Activated CD4-positive, CD25-positive, alpha-beta regulatory T cell (primary cell): ENCODE measurements around the gene SUCO.

Experiments
- DNase-seq, 4 experiments: peaks; one replicate each; lab custom pipeline; 2025; lab: John Stamatoyannopoulos, UW

SUCO gene

DNA sequence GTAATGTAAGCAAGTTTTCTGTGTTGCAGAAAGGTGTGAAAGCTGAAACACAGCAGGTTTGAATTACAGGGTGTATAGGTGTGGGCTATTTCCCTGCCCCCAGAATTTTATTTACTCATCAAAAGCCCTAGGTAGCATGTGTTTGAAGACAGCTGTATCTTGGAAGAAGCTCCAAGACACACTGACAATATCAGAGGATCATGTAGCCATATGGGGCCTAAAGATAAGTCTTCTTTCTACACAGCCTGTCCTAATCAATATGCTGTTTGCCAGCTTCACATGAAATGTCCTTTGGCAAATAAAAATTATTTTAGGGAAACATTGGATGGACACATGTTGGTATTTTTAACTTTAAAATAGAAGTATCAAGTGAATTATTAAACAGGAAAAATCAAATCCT is 17.5 kb upstream of the SUCO start:
- DNase-seq: no peak

DNA sequence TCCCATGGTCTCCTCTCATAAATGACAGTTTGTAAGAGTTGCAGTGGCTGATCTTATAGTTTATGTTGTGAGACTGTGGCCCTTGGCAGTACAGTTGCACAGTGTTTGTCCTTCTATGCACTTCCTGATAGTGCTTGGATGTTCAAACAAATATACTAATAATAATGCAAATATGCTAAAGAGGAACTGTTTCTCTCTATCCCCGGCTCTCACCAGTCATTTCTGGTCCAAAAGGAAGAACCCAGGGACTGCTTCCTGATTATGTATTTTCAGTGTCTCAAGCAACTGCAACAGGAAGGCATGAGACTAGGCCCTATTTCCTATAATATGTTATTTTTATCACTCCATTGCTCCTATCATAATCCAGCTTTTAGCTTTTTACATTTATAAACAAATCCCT is 17.0 kb upstream of the SUCO start:
- no peak for DNase-seq

DNA sequence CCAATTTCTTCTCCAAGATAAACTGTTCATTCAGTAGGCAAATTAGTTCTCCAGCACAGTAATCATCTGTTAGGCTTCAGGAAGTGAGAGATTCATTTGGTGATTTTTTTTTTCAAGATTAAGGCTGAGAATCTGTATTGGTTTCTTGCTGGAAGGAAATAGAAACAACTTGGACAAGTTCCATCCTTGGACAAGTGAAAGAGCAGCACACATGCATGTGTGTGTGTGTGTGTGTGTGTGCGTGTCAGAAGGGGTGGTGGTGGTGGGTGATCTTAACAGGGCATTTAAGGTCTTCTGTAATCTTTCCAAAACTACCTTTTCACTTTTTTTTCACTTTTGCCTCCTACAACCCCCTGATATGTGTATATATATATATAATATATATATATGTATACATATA is 15.9 kb upstream of the SUCO start:
- DNase-seq: no peak

DNA sequence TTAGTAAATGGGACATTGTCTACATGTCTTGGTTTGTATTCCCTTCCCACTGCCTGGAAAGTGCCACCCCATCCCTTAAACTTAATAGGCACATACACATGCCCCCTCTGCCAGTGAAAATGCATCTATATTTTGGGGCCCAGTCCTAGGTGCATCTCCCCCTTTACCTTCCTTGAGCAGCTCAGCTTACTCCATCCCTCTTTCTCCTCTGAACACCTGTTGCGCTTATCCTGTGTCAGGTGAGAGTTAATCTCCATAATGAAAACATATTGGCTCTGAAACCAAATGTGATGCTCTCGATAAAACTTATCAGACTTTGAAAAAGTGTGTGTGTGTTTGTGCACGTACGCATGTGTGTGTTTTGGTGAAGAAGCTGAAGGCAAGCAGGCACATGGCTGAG is 15.4 kb upstream of the SUCO start:
- no peak for DNase-seq

DNA sequence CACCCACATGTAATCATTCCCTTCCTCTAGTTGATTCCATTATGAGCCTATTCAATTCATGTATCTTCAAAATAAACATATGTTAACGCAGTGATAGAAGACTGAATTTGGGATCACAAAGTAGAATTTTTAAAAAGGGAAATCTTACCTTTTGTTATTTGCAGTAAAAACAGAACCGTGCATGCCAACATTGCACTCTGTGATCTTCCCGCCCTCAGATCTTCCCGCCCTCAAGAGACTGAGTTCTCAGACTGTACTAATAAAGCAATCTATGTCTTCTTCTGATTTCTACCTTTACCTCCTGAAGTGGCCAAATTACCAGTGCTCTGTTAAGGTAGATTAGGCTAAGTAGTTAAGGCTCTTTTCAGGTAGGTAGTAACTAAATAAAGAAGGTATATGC is 3.6 kb upstream of the SUCO start:
- DNase-seq: no peak

DNA sequence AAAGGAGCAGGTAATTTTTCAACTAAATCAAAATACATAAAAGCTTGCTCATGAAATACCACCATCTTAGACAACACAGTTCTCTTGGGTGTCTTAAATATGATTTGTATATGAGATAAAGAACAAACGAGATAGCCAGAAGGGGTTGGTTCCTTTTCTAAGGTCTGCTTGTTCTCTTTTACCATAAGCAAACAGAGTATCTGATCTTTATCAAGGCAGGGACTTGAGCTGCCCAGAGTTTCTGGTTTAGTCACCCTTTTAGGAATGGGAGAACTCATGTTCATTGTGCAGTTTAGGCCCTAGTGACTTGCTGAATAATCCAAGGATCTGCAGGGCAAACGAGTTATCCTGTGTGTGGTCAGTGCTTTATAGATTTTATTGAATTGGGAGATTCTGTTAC is 3.0 kb upstream of the SUCO start:
- DNase-seq: no peak

DNA sequence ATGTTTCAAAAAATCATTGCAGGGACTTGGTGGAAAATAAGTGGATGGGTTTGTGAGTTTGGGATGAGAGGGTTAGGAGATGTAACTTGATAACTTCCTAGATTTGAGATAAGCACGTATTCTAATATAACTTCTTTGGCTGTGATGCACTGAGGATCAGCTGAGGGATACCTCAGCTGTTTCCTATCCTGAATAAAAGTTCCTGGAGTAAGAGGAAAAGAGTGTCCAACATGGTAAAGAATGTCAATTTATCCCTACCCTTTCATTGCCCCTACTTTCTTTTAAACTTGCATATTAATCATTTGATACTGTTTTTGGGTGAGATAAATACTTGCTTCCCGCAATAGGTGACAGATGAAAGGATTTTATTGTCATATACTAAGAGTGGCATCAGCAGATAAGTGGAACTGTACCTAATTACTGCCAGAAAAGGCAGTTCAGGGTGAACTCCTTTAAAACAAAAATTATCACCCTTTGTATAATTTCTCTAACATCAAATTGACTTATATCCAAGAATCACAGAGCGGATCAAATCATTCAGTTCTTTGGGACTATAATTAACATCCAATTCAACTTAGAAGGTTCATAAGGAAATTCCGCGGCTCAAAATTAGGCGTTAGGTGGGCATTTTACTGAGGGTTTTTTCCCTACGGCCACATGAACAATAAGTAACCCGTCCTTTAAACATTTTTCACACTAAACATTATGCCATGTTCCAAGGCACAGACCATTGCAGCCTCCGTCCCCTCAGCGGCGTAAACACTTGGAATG is 1.4 kb upstream of the SUCO start:
- DNase-seq: no peak

DNA sequence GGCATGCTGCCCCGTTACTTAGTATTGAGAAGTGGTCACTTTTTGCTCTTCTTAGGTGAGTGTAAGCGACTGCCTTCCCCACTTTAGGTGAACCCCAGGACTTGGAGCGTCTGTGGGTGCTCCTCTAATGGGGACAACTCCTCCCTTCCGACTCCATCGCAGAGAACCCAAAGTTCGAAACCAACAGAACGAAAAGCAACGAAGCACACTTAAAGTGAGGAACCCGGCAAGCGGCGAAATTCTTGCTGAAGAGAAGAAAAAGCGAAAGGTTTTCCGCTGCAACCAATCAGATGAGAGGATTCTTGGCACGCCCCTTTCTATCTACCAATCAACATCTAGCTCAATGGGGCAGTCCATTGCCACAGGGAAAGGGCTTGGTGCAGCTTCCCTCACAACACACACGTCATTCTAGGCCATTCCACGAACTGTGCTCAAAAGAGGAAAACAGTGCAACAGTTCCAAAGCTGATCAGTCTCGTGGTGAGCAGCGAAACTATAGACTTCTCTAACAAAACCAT is 709 bp upstream of the SUCO start:
- DNase-seq: peak; percentile 53 to 69 (median 66)

DNA sequence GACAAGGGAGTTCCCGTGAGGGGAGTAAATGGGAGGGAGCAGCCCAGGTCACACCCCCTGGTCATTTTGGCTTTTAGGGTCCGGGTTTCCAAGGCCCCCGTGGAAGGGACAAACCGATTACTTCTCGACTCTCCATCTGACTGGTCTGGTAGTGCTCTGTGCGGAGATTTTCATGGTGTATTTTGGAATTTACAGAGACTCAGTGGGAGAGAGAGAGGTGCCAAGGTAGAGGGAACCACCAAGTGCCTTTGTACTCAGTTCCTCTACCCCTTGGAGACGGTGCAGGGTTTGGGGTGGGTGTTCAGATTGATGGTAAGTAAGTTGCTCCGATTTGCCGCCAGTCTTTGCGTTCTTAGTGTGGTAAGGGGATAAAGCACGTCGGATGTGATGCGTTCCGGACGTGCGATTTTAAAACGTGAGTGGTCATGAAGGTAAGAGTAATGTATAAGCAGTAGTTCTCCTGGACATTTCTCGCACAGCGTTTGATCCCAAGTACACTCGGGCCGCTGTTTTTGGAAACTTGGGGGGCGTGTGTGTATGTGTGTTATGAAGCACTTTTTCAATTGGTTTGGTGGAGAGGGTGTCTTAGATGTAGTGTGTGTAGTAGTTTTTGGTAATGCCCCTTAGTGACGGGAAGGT is 682 bp downstream of the SUCO start:
- peak in 2 of 4 experiments; percentile 7 to 39 for DNase-seq

DNA sequence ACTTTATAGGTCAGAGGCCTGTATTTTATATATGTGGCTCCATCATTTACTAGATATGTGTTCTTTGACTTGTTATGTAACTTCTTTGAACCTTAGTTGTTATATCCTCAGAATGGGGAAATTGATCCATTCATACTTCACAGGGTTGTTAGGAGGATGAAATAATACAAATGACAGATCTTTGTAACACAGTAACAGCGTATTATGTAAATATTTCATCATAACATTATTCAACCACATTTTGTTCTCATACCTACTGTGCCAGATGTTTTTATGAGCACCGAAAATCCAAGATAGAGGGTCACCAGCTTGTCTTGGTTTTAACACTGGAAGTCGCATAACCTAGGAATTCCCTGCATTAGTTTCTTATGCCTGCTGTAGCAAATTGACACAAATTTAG is 3.3 kb downstream of the SUCO start:
- DNase-seq: no peak

DNA sequence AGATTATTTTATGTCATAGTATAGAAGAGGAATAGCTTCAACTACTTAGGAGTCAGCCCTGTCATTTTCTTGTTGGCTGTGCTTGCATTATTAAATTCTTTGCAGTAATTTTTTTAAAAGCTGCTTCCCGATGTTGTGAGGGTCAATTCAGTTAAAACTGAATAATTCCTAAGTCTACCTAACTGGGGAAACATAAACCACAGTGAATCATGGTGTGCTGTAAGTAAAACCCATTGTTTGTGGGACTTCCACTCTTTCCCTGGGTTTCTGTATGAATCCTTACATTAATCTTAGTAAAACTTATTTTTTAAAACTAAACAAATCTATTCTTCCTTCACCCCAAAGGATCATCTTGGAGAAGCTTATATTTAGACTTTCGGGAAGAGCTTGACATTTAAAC is 4.4 kb downstream of the SUCO start:
- no peak for DNase-seq

DNA sequence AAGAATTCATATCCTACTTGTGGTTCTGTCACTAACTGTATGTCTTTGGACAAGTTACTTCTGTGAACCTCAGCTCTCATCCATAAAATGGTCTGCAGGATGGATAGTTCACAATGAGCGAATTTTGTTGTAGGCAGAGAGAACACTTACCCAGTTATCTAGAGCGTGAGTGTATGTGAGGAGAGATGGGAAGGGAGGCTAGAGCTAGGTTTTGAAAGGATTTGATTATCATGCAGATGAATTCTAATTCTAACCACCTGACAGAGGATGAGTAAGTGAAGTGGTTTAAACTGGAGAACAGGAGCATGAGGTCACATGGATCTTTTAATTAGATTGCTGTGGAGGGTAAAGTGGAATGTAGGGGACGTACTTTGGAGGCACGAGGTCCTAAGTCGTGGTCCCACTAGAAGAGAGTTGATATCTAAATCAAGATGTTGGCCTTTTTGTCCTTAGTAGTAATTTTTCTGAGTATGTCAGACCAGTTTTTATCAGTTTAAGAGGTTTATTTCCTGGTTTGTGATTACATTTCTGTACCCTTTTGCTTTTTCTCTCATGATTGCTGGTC is 5.0 kb downstream of the SUCO start:
- DNase-seq: no peak

DNA sequence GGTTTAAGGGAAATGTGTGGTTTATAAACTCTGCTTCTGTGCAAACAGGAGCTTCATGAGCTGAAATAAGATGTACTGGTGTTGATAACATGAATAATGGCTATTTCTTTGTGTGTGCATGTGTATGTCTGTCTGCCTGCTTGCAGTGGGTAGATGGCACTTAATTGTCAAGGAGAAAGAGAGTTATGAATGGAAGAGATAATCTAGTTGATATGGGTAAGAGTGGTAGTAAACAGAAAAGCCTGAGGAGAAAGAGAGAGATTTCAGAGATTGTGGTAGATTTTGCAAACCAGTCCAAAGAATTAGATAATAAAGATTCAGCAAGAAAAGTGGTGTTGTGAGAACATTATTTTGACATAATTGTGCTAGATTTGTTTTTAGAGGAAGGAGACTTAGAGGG is 7.7 kb downstream of the SUCO start:
- no peak for DNase-seq

DNA sequence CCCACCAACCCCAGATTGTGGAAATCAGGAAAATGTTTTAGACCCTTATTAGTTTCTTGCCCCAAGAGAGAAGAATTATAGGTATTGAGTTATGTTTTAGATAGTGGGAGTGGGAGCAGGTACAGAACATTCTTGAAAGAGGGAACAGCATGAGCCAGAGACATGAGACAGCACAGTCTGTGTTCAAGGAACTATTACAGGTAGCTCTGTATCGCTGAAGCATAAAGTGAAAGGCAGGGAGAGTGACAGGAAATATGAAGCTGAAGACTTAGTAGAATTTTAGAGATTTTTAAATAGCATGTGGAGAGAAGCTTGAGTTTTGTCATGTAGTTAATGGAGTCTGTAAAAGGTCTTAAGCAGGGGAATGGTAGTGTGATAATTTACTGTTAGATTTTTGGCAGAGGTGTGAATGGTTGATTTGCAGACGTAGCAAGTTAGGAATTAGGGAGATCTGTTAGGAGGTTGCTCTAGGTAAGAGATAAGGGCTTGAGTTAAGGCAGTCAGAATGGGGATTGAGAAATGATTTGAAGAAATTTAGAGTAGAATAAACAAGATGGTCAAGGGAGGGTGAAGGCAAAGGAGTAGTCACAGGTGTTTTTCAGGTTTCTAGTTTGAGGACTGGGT is 11.6 kb downstream of the SUCO start:
- no peak for DNase-seq

DNA sequence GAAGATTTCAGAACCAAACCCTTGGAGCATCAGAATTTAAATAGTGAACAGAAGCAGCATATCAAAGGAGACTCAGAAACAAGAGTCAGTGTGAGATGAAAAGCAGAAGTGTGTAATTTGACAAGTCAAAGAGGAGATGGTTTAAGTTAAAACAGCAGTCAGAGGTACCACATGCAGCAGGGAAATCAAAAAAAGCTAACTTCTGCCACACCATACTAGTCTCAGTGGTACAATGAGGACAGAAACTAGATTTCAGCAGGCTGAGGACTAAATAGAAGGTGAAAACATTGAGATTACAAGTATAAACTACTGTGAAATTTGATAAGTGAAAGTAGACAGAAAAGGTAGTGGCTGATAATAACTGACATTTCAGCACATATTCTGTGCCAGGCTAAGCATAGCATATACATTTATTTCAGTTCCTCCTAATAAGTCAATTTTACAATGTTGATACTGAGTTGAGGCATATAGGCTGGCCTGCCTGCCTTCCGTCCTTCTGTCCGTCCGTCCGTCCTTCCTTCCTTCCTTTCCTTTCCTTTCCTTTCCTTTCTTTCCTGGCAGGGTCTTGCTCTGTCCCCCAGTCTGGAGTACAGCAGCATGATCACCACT is 12.6 kb downstream of the SUCO start:
- DNase-seq: no peak

DNA sequence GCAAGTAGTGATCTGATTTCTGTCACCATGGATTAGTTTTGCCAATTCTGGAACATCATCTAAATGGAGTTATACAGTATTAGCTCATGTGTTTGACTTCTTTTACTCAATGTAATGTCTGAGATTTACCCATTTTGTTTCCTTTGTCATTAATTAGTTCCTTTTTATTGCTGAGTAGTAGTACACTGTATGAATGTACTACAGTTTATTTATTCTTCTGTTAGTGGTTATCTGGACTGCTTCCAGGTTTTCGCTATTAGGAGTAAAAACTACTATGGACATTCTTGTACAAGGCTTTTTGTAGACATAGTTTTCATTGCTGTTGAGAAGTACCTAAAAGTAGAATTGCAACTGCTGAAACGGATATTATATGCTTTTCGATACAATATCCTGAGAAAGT is 14.1 kb downstream of the SUCO start:
- DNase-seq: no peak

DNA sequence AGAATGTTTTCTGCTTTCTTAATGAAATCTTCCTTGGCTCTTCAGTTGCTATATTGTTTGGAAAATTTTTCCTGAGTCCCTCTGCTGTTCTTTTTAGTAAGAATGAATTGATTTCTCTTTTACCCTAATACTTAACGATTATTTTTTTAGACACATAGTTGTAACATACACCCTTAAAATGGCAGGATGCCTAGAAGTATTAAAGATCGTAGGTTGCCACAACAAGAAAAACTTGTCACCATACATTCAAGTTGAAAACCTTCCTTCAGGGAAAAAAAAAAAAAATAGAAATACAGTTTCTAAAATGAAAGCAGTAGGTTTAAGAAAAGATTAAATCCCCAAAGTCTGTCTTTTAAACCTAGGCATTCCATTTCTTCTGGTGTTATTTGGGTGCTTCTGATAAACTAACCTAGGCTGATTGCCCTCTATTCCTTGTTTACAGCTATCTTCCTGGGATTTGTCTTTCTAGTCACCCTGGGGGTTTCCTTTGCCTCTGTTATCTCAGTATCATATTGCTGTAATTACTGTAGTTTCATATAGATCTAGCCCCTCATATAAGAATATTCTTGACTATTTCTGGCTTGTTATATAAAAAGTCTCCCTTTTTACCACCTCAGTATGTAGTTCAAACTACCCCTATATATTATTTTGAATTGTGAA is 16.8 kb downstream of the SUCO start:
- DNase-seq: no peak

DNA sequence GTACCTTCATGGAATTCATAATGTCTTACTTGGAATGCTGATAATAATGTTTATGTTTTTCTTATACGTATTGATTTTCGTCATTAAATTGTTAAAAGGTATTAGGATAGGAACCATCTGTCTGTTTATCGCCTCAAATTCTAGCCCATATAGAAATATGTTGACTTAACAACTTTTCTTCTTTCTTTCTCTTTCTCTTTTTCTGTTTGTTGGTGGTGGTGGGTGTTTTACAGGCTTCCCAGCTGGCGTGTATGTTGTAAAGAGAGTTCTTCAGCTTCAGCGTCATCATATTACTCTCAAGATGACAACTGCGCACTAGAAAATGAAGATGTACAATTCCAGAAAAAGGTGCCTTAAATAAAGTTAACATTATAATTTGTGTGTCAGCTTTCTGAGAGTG is 18.3 kb downstream of the SUCO start:
- no peak for DNase-seq

DNA sequence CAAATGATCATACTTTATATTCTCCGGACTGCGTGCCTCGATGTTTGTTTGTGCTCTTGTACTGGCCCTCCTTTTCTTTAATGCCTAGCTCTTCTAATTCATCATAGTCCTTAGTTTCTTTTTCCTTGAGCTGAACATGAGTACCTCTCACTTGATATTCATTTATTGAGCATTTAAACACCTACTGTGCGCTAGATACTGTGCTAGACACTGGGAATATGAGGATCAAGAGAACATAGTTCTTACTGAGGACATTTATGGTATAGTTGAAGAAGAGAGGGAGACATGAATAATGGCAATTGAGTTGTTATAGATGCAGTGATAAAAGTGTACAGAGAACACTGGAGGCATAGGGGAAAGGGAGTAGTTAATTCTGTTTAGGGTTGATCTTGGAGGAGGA is 22.0 kb downstream of the SUCO start:
- DNase-seq: no peak

DNA sequence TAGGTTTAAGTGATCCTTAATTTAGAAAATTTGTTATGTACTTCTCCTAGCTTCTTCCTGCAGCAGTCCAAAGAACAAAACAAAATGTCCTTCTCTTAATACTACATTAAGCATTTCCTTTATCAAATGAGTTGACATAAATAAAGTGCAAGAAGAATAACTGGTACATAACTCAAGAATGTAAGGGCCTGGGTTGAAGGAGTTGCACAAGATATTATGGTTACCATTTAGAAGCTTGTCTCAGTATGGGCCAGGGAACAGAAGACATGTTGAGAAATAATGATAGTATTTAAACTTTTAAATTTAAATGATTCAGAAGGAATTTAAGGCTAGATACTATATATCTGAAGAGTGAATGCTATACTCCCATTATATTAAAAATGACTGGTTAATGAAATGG is 23.5 kb downstream of the SUCO start:
- DNase-seq: no peak

DNA sequence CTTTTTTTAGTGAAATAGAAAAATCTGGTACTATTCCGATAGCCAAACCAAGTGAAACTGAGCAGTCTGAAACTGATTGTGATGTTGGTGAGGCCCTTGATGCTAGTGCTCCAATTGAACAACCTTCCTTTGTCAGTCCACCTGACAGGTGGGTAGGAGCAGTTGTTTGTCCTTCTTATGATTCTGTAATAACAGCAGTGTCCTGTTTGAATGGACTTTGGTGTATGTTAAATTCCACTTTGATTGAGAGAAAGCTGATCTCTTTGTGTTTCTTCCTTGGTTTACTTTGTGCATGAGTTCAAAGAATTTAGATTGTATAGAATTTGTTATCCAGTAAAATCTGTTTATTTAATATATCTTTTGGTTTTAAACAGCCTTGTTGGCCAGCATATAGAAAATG is 24.3 kb downstream of the SUCO start:
- no peak for DNase-seq
